NCI-H1436 treated with DMSO at 0.1 percent for 48 hours (cell line): ENCODE results near the gene DCST2.

Source experiments
- DNase-seq: peaks from one replicate; lab custom pipeline; 2025; lab: John Stamatoyannopoulos, UW

The DCST2 gene

GRCh38 chr1:155049651-155050559 lies 16.3 kb upstream of the DCST2 start:
- no peak for DNase-seq

- no peak for DNase-seq
These were observed 15.1 kb upstream of the DCST2 start for GRCh38 chr1:155048449-155049334.

- DNase-seq: no peak
These were observed 11.5 kb upstream of the DCST2 start for GRCh38 chr1:155044812-155045657.

- DNase-seq: no peak
These were observed 10.8 kb upstream of the DCST2 start for GRCh38 chr1:155044365-155044764.

- DNase-seq: no peak
These were observed 10.2 kb upstream of the DCST2 start for GRCh38 chr1:155043793-155044192.

- no peak for DNase-seq
These were observed 9.7 kb upstream of the DCST2 start for GRCh38 chr1:155043301-155043702.

- DNase-seq: no peak
These were observed 9.2 kb upstream of the DCST2 start for GRCh38 chr1:155042789-155043188.

GRCh38 chr1:155040358-155041093 lies 6.9 kb upstream of the DCST2 start:
- no peak for DNase-seq

- no peak for DNase-seq
These were observed 5.7 kb upstream of the DCST2 start for GRCh38 chr1:155039308-155039669.

GRCh38 chr1:155038602-155039307 lies 5.2 kb upstream of the DCST2 start:
- no peak for DNase-seq

GRCh38 chr1:155037851-155038441 lies 4.4 kb upstream of the DCST2 start:
- DNase-seq: no peak

- no peak for DNase-seq
These were observed 3.5 kb upstream of the DCST2 start for GRCh38 chr1:155037043-155037442.

GRCh38 chr1:155035936-155036335 lies 2.4 kb upstream of the DCST2 start:
- no peak for DNase-seq

GRCh38 chr1:155034318-155035208 lies 982 bp upstream of the DCST2 start:
- DNase-seq: no peak

- no peak for DNase-seq
These were observed 695 bp downstream of the DCST2 start for GRCh38 chr1:155032886-155033285.

- DNase-seq: no peak
These were observed 2.7 kb downstream of the DCST2 start for GRCh38 chr1:155030899-155031298.

- DNase-seq: no peak
These were observed 3.3 kb downstream of the DCST2 start for GRCh38 chr1:155030243-155030795.

- DNase-seq: no peak
These were observed 3.9 kb downstream of the DCST2 start for GRCh38 chr1:155029513-155030242.
